Measurements from ENCODE around the gene LGALS3.

- no peak for TF ChIP-seq CEBPB (IDR thresholded peaks at IDR 0.05)
- no peak for TF ChIP-seq EGR1 (IDR thresholded peaks at IDR 0.05)
- TF ChIP-seq FOXM1 (IDR thresholded peaks at IDR 0.05; ENCODE audit: borderline replicate concordance, low read depth) = no peak
- no peak for TF ChIP-seq REST (IDR thresholded peaks at IDR 0.05; ENCODE audit: low read depth)
- TF ChIP-seq YY1 (IDR thresholded peaks at IDR 0.05; ENCODE audit: low read depth) = no peak
- no peak for TF ChIP-seq TAF1 (IDR thresholded peaks at IDR 0.05; ENCODE audit: low read depth)
- no peak for TF ChIP-seq EP300 (IDR thresholded peaks at IDR 0.05; ENCODE audit: borderline replicate concordance)
- no peak for TF ChIP-seq ZBTB7A (IDR thresholded peaks at IDR 0.05; ENCODE audit: low read depth)
- no peak for TF ChIP-seq USF1 (IDR thresholded peaks at IDR 0.05)
- TF ChIP-seq MAX (IDR thresholded peaks at IDR 0.05) = no peak
Measured at GRCh38 chr14:55158412-55158811, 29.4 kb downstream of the LGALS3 start.

Data from Ishikawa (cell line).